Femur (tissue), 1 donor: ENCODE measurements around the gene SERPINB1.

Experiments
- DNase-seq: peaks from one replicate; pipeline ENCODE4 v3.0.0-alpha.2; 2017

SERPINB1 gene

GRCh38 chr6:2790588-2791449, 50.8 kb downstream of the SERPINB1 start:
- peak; percentile 77 for DNase-seq

GRCh38 chr6:2786269-2786668, 55.4 kb downstream of the SERPINB1 start:
- DNase-seq = no peak

GRCh38 chr6:2784930-2785329, 56.7 kb downstream of the SERPINB1 start:
- DNase-seq = no peak

GRCh38 chr6:2784061-2784460, 57.6 kb downstream of the SERPINB1 start:
- no peak for DNase-seq

- no peak for DNase-seq
Measured at GRCh38 chr6:2783188-2783963, 58.3 kb downstream of the SERPINB1 start.

- DNase-seq = peak; percentile 70
Measured at GRCh38 chr6:2782825-2783187, 58.9 kb downstream of the SERPINB1 start.

- DNase-seq = no peak
Measured at GRCh38 chr6:2782356-2782708, 59.3 kb downstream of the SERPINB1 start.
